Astrocyte of the hippocampus (primary cell): ENCODE results near the gene SYT13.

ENCODE experiments used
- DNase-seq: peaks from one replicate; pipeline ENCODE4 v3.0.0; 2011; ENCODE audit warnings: low read depth, low spot score

SYT13 gene

GRCh38 chr11:45305874-45306623 is 19.9 kb upstream of the SYT13 start:
- DNase-seq = no peak

DNA sequence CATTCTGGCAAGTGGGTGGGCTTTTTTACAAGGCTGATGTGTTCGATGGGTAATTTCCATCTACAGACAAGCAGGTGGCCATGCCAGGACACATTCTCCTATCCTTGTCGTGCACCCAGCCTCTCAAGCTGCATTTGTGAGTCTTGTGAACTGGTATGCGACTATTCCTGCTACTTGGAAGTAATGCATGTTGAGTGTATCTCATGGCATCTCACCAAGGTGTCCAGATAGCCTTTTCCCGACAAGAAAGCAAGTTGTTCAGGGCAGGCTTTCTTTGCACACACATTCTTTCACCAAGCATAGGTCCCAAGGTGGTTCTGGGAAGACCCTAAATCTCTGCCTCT is 18.8 kb upstream of the SYT13 start:
- DNase-seq = no peak

- DNase-seq = no peak
These were observed 18.2 kb upstream of the SYT13 start for GRCh38 chr11:45304111-45304991.

GRCh38 chr11:45303316-45303715 is 17.2 kb upstream of the SYT13 start:
- no peak for DNase-seq

DNA sequence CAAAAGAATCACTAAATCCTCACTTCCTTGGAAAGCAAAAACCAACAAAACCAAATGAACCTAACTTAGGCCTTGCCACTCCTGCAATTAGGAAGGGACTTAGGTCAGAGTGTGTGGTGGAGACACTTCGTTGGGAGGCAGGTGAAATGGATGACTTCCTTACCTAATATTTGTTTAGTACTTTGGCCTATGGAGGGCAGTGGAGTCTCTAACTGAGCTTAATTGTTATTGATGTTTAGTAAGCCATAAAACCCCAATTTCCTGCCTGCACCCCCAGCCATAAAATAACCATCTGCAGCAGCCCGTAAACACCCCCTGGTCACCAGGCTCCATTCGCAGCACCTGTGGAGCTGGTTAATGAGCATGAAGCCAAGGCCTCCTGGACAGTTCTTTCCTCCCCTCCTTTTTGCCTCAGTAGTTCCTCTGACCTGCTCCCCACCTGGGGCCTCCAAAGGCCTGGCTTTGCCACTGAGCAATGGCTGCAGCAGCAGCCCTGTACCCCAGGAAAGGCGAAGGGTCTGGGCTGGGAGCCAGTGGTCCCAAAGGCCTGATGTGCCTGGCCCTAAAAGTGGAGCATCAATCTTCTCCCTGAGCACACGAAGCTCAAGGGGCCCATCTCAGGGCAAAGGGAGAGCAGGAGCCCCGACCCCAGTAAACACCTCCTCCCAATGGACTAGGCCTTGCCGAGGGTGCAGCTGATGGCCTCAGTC is 15.6 kb upstream of the SYT13 start:
- DNase-seq = no peak

GRCh38 chr11:45300715-45301114 is 14.6 kb upstream of the SYT13 start:
- no peak for DNase-seq

- no peak for DNase-seq
These were observed 12.6 kb upstream of the SYT13 start for GRCh38 chr11:45298718-45299117.

GRCh38 chr11:45296075-45296474 is 9.9 kb upstream of the SYT13 start:
- DNase-seq = no peak

DNA sequence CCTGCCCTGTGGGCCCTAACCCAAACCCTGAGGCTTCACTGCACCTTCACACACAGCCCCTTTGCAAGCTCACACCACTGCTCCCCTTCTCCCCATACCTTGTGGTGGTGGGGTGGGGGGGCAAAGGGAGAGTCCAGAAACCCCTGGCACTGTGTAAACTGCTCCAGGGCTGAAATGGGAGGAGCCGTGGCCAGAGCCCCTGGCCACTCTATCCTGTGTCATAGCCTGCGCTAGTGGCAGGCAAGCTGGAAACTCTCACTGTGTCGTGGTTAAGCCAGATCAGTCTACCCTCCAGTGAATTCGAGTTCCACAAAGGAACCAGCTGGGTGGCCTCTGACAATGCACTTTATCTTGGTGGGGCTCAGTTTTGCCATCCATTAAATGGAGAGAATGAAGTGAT is 8.4 kb upstream of the SYT13 start:
- no peak for DNase-seq

DNA sequence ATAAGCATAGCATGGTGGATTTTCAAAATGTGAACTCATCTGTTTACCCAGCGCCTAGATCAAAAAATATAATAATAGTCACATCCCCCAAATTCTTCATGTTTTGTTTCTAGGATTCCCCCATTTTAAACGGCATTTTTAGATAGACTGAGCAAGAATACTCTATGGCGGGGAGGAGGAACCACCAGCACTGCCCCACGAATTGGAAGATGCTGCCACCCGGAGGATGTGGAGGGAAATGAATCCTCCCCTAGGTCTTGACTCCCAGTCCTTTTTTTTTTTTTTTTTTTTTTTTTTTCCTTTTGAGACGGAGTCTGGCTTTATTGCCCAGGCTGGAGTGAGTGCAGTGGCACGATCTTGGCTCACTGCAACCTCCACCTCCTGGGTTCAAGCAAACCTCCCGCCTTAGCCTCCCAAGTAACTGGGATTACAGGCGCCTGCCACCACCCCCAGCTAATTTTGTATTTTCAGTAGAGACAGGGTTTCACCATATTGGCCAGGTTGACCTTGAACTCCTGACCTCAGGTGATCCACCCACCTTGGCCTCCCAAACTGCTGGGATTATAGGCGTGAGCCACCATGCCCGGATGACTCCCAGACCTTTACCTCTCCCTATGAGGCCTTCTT is 7.5 kb upstream of the SYT13 start:
- peak; percentile 88 for DNase-seq

DNA sequence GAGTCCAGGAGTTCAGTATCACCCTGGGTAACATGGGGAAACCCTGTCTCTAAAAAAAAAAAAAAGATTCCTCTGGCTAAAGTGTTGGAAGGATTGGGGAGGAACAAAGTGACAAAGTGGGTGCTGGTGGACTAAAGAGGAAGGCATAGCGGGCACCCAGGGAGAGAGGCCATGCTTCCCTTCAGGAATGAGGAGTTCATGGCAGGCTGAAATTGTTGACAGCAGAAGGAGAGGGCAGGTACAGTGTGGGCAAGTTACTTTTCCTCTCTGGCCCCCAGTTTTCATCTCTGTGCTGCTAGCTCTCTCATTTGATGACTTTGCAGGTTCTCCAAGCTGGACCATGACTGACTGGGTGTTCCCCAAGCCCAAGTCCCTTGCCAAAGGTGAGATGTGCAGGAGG is 4.4 kb upstream of the SYT13 start:
- no peak for DNase-seq

DNA sequence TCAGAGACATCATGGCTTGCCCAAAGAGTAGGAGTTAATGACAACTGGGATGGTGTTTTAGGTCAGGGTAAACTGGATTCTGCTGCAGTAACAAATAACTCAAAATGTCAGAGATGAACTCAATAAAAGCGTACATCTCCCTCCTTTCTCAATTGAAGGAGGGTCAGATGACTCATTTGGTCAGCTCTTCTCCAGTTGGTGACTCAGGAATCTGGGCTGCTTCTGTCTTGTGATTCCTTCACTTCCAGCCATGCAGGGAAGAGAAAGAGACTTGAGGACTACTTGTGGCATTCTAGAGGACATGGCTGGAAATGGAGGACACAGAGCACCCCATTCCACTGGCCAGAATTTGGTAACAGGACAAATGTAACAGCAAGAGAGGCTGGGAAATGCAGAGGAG is 3.2 kb upstream of the SYT13 start:
- DNase-seq = peak; percentile 36

DNA sequence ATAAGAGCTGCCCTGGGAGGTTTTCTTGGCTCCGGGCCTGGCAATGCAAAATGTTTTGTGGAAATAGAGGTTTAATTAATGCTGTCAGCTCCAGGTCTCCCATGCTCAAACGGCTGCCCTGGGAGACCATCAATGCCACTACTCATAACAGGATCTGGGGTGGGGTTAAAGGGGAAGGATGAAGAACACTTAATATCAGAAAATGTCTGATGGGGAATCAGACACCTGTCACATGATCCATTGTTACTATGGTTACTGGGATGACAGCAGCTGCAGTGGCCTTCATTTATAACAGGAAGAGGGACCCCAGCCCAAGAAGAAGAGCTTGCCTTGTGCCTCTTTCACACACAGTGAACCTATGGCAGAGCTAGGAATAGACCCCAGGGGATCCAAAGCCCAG is 2.2 kb upstream of the SYT13 start:
- no peak for DNase-seq

- no peak for DNase-seq
These were observed 1.3 kb upstream of the SYT13 start for GRCh38 chr11:45287316-45287903.

DNA sequence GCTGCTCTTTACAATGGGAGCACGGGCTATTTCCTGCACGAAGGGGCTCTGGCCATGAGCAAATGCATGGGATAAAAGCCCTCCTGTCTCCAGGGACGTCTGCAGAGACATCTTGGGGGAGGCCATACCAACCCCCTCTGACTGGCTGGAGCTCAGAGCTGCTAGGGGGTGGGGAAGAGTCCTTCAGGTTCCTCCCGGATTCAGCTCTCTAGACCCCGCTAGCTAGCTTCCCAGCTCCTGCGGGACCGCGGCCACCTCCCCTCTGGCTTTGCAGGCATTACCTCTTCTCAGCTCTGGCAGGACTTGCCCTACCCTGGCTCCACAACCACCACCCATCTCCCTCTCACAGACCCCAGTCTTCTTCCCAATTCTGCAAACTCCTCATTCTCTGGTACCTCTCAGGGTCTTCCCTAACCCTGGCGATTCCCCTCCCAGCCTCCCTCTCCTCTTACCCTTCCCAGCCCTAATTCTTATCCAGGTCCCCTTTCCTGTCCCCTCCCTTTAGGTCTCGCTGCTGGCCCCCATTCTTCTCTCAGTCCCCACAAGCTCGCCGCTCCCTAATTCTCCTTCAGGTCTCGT is 802 bp downstream of the SYT13 start:
- DNase-seq = no peak

DNA sequence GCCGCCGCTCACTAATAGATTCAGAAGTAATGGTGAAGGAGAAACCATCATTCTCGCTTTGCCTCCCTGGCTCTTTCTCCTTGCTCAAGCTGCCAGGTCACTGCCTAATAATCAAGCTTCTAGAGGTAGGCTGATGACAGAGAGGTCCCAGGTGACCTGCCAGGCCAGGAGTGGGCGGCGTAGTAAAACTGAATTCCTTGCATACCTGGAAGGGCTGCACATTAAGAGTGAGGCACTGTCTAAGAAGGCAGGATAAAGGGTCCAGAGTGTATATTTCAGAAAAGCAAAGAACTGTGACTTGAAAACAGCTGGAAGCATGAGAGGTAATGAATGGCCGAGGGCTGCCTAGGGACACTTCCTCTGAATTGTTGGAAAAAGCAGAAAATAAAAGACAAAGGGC is 4.1 kb downstream of the SYT13 start:
- DNase-seq = no peak

DNA sequence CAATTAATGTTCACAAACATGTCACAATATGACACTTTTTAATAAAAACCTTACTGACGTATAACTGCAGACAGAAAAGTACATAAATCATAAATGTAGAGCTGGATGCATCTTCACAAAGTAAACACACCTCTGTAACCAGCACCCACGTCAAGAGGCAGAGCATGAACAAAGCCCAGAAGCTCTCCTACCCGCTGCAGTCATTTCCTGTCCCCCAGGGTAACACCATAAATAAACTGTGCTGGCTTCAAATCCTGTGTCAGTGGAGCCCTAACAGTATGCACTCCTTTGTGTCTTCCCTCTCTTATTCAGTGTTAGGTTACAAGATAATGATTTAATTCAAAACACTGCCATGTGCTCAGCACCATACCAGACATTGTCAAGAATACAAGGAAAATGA is 5.7 kb downstream of the SYT13 start:
- no peak for DNase-seq

- no peak for DNase-seq
These were observed 6.5 kb downstream of the SYT13 start for GRCh38 chr11:45279645-45280044.

- no peak for DNase-seq
These were observed 7.4 kb downstream of the SYT13 start for GRCh38 chr11:45278714-45279113.

DNA sequence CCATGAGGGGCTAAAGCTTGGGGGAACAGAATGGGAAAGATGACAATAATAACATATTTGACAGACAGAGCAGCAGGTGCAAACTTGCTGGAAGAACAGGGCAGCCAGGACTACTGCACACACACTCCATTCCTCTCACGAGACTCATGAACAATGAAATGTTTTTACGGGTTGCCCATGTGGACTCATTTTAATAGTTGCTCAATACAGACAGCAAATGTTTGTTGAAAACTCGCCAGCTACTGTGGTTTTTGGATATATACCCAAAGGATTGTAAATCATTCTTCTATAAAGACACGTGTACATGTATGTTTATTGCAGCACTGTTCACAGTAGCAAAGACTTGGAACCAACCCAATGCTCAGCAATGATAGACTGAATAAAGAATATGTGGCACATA is 10.3 kb downstream of the SYT13 start:
- DNase-seq = no peak

DNA sequence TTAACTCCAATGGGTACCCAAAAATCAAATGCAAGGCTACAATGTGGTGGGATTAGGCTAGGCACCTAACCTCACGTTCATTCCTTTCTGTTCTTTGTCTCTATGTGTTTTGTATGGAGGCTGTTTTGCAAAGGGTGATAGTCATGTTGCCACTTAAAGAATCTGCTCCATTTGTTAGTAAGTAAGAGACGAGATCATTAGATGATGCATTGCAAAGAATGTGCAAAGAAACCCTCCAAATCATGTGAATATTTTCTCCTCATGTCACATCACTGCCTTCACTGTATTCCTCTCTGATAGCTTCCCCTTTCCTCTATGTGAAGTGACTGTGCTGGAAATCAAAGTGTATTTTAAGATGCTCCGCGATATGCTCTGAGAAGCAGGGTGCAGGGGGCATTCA is 11.9 kb downstream of the SYT13 start:
- DNase-seq = no peak
